Upper lobe of right lung (tissue), 1 donor: ENCODE measurements around the gene KRI1. TPM values are rescaled to one million over a fixed set of nuclear protein-coding genes. Genes with fewer than 3 reads are reported as not detected.

Experiments used
- ATAC-seq: fragments of 200-7000 bp; cut with Tn5 transposase; one replicate; pipeline ENCODE4 v1.9.1; 2020; ENCODE audit warnings: mild to moderate bottlenecking, moderate library complexity
- DNase-seq: peaks from one replicate; pipeline ENCODE4 v3.0.0-alpha.2; 2020
- H3K27ac ChIP-seq: fragments of 200-600 bp; one replicate; pipeline ENCODE4 v1.8.0; 2022
- H3K27me3 ChIP-seq: fragments of 200-600 bp; one replicate; pipeline ENCODE4 v1.8.0; 2022; ENCODE audit warnings: mild to moderate bottlenecking
- H3K36me3 ChIP-seq: fragments of 200-600 bp; one replicate; pipeline ENCODE4 v1.8.0; 2022
- H3K4me1 ChIP-seq: fragments of 200-600 bp; one replicate; pipeline ENCODE4 v1.8.0; 2022
- H3K4me3 ChIP-seq: fragments of 200-600 bp; one replicate; pipeline ENCODE4 v1.8.0; 2022; ENCODE audit warnings: mild to moderate bottlenecking
- H3K9me3 ChIP-seq: fragments of 200-600 bp; one replicate; pipeline ENCODE4 v1.8.0; 2022
- CTCF ChIP-seq: fragments of 200-600 bp; IDR thresholded peaks from one replicate; pipeline ENCODE4 v1.8.0; 2022; ENCODE audit warnings: antibody characterized with exemption
- intact Hi-C: fragments of 100-400 bp; cut with DNase I; formaldehyde crosslinking; loops from one replicate; pipeline ENCODE4 v1.11.0; 2022
- total RNA-seq: library from RNA; stranded (reverse); fragmentation: NEBNext Ultra II Directional; extraction: Animal tissue kit (Norgen Biotek cat#: 25700); gene quantifications from one replicate; pipeline ENCODE4 v1.2.1, GENCODE V29; 2021
- donor health status: DM: no; HTN: yes; CAD: no; lungs with severe emphysema.

KRI1 gene
- total RNA-seq, 1 donor from 2014 or later = 19.6 TPM

- ATAC-seq = peak; percentile 1
- Histone ChIP-seq H3K4me1 (peaks cover 26% of the 10 kb centered on the region), H3K27ac (peak overlapping the region; percentile 87), H3K9me3 (no peaks in the 10 kb centered on the region), H3K27me3 (no peaks in the 10 kb centered on the region), H3K4me3 (peak overlapping the region; percentile 80), H3K36me3 (peaks cover 16% of the 10 kb centered on the region)
- intact Hi-C loops = no loop called here
- TF ChIP-seq CTCF = no peak
- peak; percentile 76 for DNase-seq
These were observed 713 bp downstream of the KRI1 start for GRCh38 chr19:10565028-10565566.

GRCh38 chr19:10562609-10563008 is 3.2 kb downstream of the KRI1 start:
- Histone ChIP-seq H3K27ac (no peak overlapping the region), H3K36me3 (peaks cover 39% of the 10 kb centered on the region), H3K27me3 (no peaks in the 10 kb centered on the region), H3K9me3 (no peaks in the 10 kb centered on the region), H3K4me3 (no peak overlapping the region), H3K4me1 (peaks cover 18% of the 10 kb centered on the region)
- no peak for ATAC-seq
- DNase-seq = no peak
- TF ChIP-seq CTCF = no peak
- intact Hi-C loops = no loop called here

GRCh38 chr19:10560154-10560553 is 5.7 kb downstream of the KRI1 start:
- DNase-seq (no peak), ATAC-seq (no peak)
- Histone ChIP-seq H3K4me1 (peaks cover 5% of the 10 kb centered on the region), H3K36me3 (peaks cover 63% of the 10 kb centered on the region), H3K4me3 (no peak overlapping the region), H3K9me3 (no peaks in the 10 kb centered on the region), H3K27me3 (no peaks in the 10 kb centered on the region), H3K27ac (no peak overlapping the region)
- intact Hi-C loops = no loop called here
- TF ChIP-seq CTCF = no peak

GRCh38 chr19:10557603-10558197 is 8.1 kb downstream of the KRI1 start:
- Histone ChIP-seq H3K36me3 (peaks cover 88% of the 10 kb centered on the region), H3K4me1 (no peaks in the 10 kb centered on the region), H3K9me3 (no peaks in the 10 kb centered on the region), H3K27ac (no peak overlapping the region), H3K4me3 (no peak overlapping the region), H3K27me3 (no peaks in the 10 kb centered on the region)
- intact Hi-C loops = no loop called here
- ATAC-seq (no peak), DNase-seq (no peak)
- TF ChIP-seq CTCF = no peak

- no peak overlapping the region for H3K27ac ChIP-seq
These were observed 10.2 kb downstream of the KRI1 start for GRCh38 chr19:10555610-10555973.

More at GRCh38 chr19:10555610-10555973, 10.2 kb downstream of the KRI1 start:
- peaks cover 96% of the 10 kb centered on the region for H3K36me3 ChIP-seq
- H3K4me1 ChIP-seq = no peaks in the 10 kb centered on the region
- no peaks in the 10 kb centered on the region for H3K27me3 ChIP-seq
- no peak for TF ChIP-seq CTCF
- H3K9me3 ChIP-seq = no peaks in the 10 kb centered on the region
- ATAC-seq (no peak), DNase-seq (no peak)
- no peak overlapping the region for H3K4me3 ChIP-seq
- intact Hi-C loops = no loop called here
